Pons (tissue), 1 donor: ENCODE measurements around the gene SAMD14.

Source experiments
- DNase-seq: peaks from one replicate; pipeline ENCODE4 v3.0.0-alpha.2; 2016; ENCODE audit warnings: low spot score

SAMD14 gene

GRCh38 chr17:50148226-50149090, 18.5 kb upstream of the SAMD14 start:
- DNase-seq = peak; percentile 80

GRCh38 chr17:50147841-50148225, 17.9 kb upstream of the SAMD14 start:
- DNase-seq = no peak

GRCh38 chr17:50146927-50147665, 17.1 kb upstream of the SAMD14 start:
- DNase-seq = no peak

- DNase-seq = no peak
These were observed 16.4 kb upstream of the SAMD14 start for GRCh38 chr17:50146230-50146926.

GRCh38 chr17:50145532-50146229, 15.7 kb upstream of the SAMD14 start:
- no peak for DNase-seq

GRCh38 chr17:50144845-50145531, 15.0 kb upstream of the SAMD14 start:
- no peak for DNase-seq

- DNase-seq = no peak
These were observed 14.4 kb upstream of the SAMD14 start for GRCh38 chr17:50144355-50144754.

- no peak for DNase-seq
These were observed 13.7 kb upstream of the SAMD14 start for GRCh38 chr17:50143461-50144176.

- DNase-seq = no peak
These were observed 11.8 kb upstream of the SAMD14 start for GRCh38 chr17:50141745-50142110.

- no peak for DNase-seq
These were observed 11.2 kb upstream of the SAMD14 start for GRCh38 chr17:50141026-50141744.

GRCh38 chr17:50139950-50140885, 10.3 kb upstream of the SAMD14 start:
- no peak for DNase-seq

GRCh38 chr17:50139185-50139783, 9.3 kb upstream of the SAMD14 start:
- no peak for DNase-seq

- DNase-seq = no peak
These were observed 7.1 kb upstream of the SAMD14 start for GRCh38 chr17:50137042-50137441.

- no peak for DNase-seq
These were observed 6.2 kb upstream of the SAMD14 start for GRCh38 chr17:50136096-50136687.

- DNase-seq = no peak
These were observed 5.5 kb upstream of the SAMD14 start for GRCh38 chr17:50135316-50136095.

GRCh38 chr17:50134206-50135110, 4.5 kb upstream of the SAMD14 start:
- no peak for DNase-seq

- no peak for DNase-seq
These were observed 3.8 kb upstream of the SAMD14 start for GRCh38 chr17:50133769-50134099.
